HL-60 (cell line): Measurements from ENCODE around the gene SAFB2.

Experiments used
- DNase-seq, 2 experiments: peaks; one replicate each; pipeline ENCODE4 v3.0.0-alpha.2; 2010 to 2020; ENCODE audit warnings: low read depth in 1 of 2, low spot score in 1 of 2
- H3K27ac ChIP-seq: fragments of 250-450 bp; sonication (Bioruptor Pico); replicated peaks from 2 replicates; pipeline ENCODE4 v1.5.1; 2020; ENCODE audit warnings: mild to moderate bottlenecking, moderate library complexity
- H3K27me3 ChIP-seq: fragments of 250-450 bp; sonication (Bioruptor Pico); 2 replicates; pipeline ENCODE4 v1.5.1; 2021; ENCODE audit warnings: mild to moderate bottlenecking, moderate library complexity; ENCODE audit not compliant: insufficient read depth, poor library complexity, severe bottlenecking
- H3K4me3 ChIP-seq: replicated peaks from 2 replicates; pipeline ENCODE4 v1.5.1; 2011; ENCODE audit warnings: mild to moderate bottlenecking, control low read depth, low read length; ENCODE audit not compliant: insufficient read depth
- CTCF ChIP-seq: IDR thresholded peaks from one replicate; pipeline ENCODE4 v1.5.1; 2011; ENCODE audit warnings: low read length, control low read depth, inconsistent platforms; ENCODE audit not compliant: insufficient read depth
- GABPA ChIP-seq: IDR thresholded peaks from 2 replicates; pipeline ENCODE4 v1.6.1; 2012; ENCODE audit warnings: low read depth
- POLR2AphosphoS5 ChIP-seq: IDR thresholded peaks from 2 replicates; pipeline ENCODE4 v1.6.1; 2012; ENCODE audit warnings: low read depth
- REST ChIP-seq: IDR thresholded peaks from 2 replicates; pipeline ENCODE4 v1.6.1; 2012; ENCODE audit warnings: low read depth; ENCODE audit not compliant: insufficient replicate concordance
- SPI1 ChIP-seq: IDR thresholded peaks from 2 replicates; pipeline ENCODE4 v1.6.1; 2012; ENCODE audit warnings: low read depth, mild to moderate bottlenecking, borderline replicate concordance
- long read RNA-seq: library from polyadenylated mRNA; unstranded; transcript quantifications from one replicate; pipeline ENCODE4 v2.0.0, GENCODE V29; 2020

The SAFB2 gene
- long read RNA-seq, partial matches to known transcripts: 43 of 63 reads
- long read RNA-seq, other reads (novel, unspliced or antisense): 20 of 63 reads

- peak within 1 kb of the TSS; percentile 96 for H3K27ac ChIP-seq
- TF ChIP-seq POLR2AphosphoS5 (peak; percentile 83), CTCF (no peak), SPI1 (peak; percentile 3; the same call in 1 of the 2 replicates), REST (peak; percentile 58), GABPA (no peak)
- H3K4me3 ChIP-seq: peak within 1 kb of the TSS; percentile 94
- DNase-seq: peak; percentile 98 to 99
- no peaks in the 10 kb centered on the region for H3K27me3 ChIP-seq
Observed at GRCh38 chr19:5622465-5623396, at the start of gene SAFB2, which contains the start of gene SAFB. SAFB2 (minus strand) TSS chr19:5622776; CDS start chr19:5622715, 61 bp downstream. SAFB (plus strand) TSS chr19:5623083; CDS start chr19:5623206, 123 bp downstream.

GRCh38 chr19:5671600-5671999 lies 49.0 kb upstream of the SAFB2 start:
- TF ChIP-seq GABPA: no peak
- no peak for TF ChIP-seq POLR2AphosphoS5
- TF ChIP-seq CTCF: no peak
- TF ChIP-seq REST: no peak
- no peak for TF ChIP-seq SPI1
- Histone ChIP-seq H3K4me3 (no peak overlapping the region), H3K27me3 (no peaks in the 10 kb centered on the region), H3K27ac (no peak overlapping the region)
- no peak for DNase-seq

- H3K4me3 ChIP-seq: no peak overlapping the region
- no peaks in the 10 kb centered on the region for H3K27me3 ChIP-seq
- DNase-seq: no peak
- no peak overlapping the region for H3K27ac ChIP-seq
- TF ChIP-seq POLR2AphosphoS5: 0 out of 2 replicates have a peak, but pooled peaks have one; percentile 37
- no peak for TF ChIP-seq CTCF
- TF ChIP-seq REST: no peak
- no peak for TF ChIP-seq SPI1
Observed at GRCh38 chr19:5669212-5669611, 46.6 kb upstream of the SAFB2 start.
